22Rv1 (cell line): ENCODE results near the gene CADM3.

Source experiments
- H3K27ac ChIP-seq: fragments of 450-650 bp; 2 replicates; pipeline ENCODE4 v1.5.1; 2017
- CTCF ChIP-seq: fragments of 450-650 bp; IDR thresholded peaks from 2 replicates; pipeline ENCODE4 v1.5.1; 2017; ENCODE audit warnings: mild to moderate bottlenecking
- ZFX ChIP-seq: fragments of 450-650 bp; IDR thresholded peaks from 2 replicates; pipeline ENCODE4 v1.6.1; 2017; ENCODE audit warnings: antibody characterized with exemption, borderline replicate concordance

Gene CADM3

GRCh38 chr1:159218649-159219636 lies 47.5 kb downstream of the CADM3 start:
- no peak for TF ChIP-seq CTCF
- no peak overlapping the region for H3K27ac ChIP-seq

GRCh38 chr1:159222075-159222865 lies 50.9 kb downstream of the CADM3 start:
- TF ChIP-seq ZFX (no peak), CTCF (no peak)
- H3K27ac ChIP-seq, result no peak overlapping the region

GRCh38 chr1:159223004-159223403 lies 51.6 kb downstream of the CADM3 start:
- no peak for TF ChIP-seq ZFX
- TF ChIP-seq CTCF, result no peak

GRCh38 chr1:159228554-159228953 lies 57.1 kb downstream of the CADM3 start:
- no peak overlapping the region for H3K27ac ChIP-seq
- TF ChIP-seq CTCF (no peak), ZFX (no peak)

More at GRCh38 chr1:159223004-159223403, 51.6 kb downstream of the CADM3 start:
- H3K27ac ChIP-seq, result no peak overlapping the region

- no peak overlapping the region for H3K27ac ChIP-seq
- TF ChIP-seq ZFX, result no peak
- no peak for TF ChIP-seq CTCF
These were observed 58.0 kb downstream of the CADM3 start for GRCh38 chr1:159229260-159229885.

- TF ChIP-seq CTCF (no peak), ZFX (no peak)
- no peak overlapping the region for H3K27ac ChIP-seq
These were observed 58.5 kb downstream of the CADM3 start for GRCh38 chr1:159229896-159230295.
